Measurements from ENCODE around the gene NPDC1.

The NPDC1 gene

GRCh38 chr9:137085920-137086530, 40.0 kb upstream of the NPDC1 start:
- Histone ChIP-seq H3K27me3 (no peaks in the 10 kb centered on the region), H3K4me3 (ENCODE audit: low read depth, low read length) (peak overlapping the region; percentile 78), H3K9me3 (no peaks in the 10 kb centered on the region), H3K4me1 (peaks cover 12% of the 10 kb centered on the region), H3K36me3 (peaks cover 15% of the 10 kb centered on the region)
- DNase-seq = peak; percentile 61
- TF ChIP-seq, protein P1, sequence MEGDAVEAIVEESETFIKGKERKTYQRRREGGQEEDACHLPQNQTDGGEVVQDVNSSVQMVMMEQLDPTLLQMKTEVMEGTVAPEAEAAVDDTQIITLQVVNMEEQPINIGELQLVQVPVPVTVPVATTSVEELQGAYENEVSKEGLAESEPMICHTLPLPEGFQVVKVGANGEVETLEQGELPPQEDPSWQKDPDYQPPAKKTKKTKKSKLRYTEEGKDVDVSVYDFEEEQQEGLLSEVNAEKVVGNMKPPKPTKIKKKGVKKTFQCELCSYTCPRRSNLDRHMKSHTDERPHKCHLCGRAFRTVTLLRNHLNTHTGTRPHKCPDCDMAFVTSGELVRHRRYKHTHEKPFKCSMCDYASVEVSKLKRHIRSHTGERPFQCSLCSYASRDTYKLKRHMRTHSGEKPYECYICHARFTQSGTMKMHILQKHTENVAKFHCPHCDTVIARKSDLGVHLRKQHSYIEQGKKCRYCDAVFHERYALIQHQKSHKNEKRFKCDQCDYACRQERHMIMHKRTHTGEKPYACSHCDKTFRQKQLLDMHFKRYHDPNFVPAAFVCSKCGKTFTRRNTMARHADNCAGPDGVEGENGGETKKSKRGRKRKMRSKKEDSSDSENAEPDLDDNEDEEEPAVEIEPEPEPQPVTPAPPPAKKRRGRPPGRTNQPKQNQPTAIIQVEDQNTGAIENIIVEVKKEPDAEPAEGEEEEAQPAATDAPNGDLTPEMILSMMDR (IDR thresholded peaks at IDR 0.05; ENCODE audit: low read depth, low read length) = no peak

- Histone ChIP-seq H3K27me3 (no peaks in the 10 kb centered on the region), H3K4me3 (ENCODE audit: low read depth, low read length) (no peak overlapping the region), H3K9me3 (no peaks in the 10 kb centered on the region), H3K4me1 (peaks cover 12% of the 10 kb centered on the region), H3K36me3 (peaks cover 29% of the 10 kb centered on the region)
- TF ChIP-seq, protein P1 (IDR thresholded peaks at IDR 0.05; ENCODE audit: low read depth, low read length) = no peak
- no peak for DNase-seq
These were observed 38.5 kb upstream of the NPDC1 start for GRCh38 chr9:137084526-137084925.

DNA sequence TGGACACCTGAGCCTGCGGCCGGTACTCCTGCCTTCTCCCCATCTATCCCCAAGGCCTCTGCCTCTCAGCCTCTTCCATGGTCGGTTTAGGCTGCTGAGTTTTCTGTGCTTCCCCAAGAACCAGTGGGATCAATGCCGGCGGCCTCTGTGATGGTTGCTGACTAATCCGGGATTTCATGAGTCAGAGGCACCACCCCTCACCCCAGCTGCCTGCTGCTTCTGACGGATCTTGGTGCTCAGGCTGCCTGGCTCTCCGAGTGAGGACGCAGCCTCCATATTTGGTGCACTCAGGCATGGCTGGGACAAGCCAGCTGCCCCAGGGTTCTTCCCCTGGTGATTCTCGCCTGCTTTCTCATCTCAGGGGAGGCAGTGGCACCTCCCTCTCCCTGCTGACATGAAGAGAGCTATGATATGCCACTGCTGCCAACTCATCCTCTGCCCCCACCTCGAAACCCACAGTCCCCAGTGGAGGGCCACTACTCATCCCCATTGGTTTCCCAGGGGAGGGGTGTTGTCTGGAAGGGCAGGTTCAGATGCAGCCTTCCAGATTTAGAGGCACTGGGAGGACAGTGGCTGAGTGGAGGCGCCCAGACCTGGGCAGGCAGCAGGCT, 37.5 kb upstream of the NPDC1 start:
- TF ChIP-seq, protein P1 (IDR thresholded peaks at IDR 0.05; ENCODE audit: low read depth, low read length) = no peak
- Histone ChIP-seq H3K4me1 (peaks cover 15% of the 10 kb centered on the region), H3K27me3 (no peaks in the 10 kb centered on the region), H3K36me3 (peaks cover 39% of the 10 kb centered on the region), H3K4me3 (ENCODE audit: low read depth, low read length) (no peak overlapping the region), H3K9me3 (no peaks in the 10 kb centered on the region)
- DNase-seq = peak; percentile 89

DNA sequence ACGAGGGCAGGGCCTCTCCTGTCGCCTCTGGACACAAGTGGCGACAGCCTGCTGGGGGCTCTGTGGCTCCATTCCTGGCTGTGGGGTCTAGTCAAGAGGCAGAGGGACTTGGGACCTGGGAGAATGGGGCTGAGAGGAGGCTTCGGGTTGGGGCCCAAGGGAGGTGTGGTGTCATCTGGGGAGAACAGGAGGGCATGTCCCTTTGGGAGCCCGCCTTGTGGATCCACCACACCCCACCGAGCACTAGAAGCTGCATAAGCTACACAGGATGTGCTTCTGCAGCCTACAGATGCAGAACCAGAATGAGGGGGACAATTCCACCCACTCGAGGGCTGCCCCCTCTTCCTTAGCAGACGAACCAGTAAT, 36.9 kb upstream of the NPDC1 start:
- no peak overlapping the region for H3K4me3 ChIP-seq (ENCODE audit: low read depth, low read length)
- H3K9me3 ChIP-seq = no peaks in the 10 kb centered on the region
- TF ChIP-seq, protein P1 (IDR thresholded peaks at IDR 0.05; ENCODE audit: low read depth, low read length) = no peak
- H3K36me3 ChIP-seq = peaks cover 42% of the 10 kb centered on the region
- DNase-seq = no peak
- peaks cover 18% of the 10 kb centered on the region for H3K4me1 ChIP-seq
- H3K27me3 ChIP-seq = no peaks in the 10 kb centered on the region

DNA sequence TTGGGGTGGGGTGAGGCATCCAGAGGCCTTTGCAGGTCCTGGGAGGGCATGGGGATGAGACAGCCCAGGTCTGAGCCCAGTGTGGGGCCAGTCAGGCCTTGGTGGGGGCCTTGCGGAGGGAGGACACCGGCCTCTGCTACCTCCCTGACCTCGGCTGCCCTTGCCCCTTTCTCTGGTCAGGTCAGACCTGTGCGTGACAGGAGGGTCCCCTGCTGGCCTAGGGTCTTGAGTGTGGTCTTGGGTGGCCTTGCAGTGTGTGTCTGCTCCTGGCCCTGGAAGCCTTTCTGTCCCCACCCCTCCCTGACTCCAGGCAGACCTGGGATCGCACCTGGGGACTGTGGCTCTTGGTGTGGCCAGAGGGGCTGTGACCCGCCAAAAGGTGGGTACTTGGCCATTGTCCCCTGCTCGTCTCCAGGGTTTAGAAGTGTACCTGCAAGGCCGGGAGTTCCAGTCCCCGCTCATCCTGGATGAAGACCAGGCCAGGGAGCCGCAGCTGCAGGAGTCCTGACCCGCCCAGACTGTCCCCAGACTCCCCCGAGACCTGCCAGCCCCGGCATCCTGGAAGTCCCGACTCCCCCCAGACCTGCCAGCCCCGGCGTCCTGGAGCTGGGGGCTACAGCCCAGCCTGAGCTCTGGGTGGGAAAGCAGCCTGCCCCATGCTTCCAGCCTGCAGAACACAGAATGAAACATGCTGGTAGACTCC, 36.4 kb upstream of the NPDC1 start:
- TF ChIP-seq, protein P1 (IDR thresholded peaks at IDR 0.05; ENCODE audit: low read depth, low read length) = no peak
- DNase-seq = no peak
- Histone ChIP-seq H3K4me1 (peaks cover 18% of the 10 kb centered on the region), H3K4me3 (ENCODE audit: low read depth, low read length) (no peak overlapping the region), H3K36me3 (peaks cover 42% of the 10 kb centered on the region), H3K9me3 (no peaks in the 10 kb centered on the region), H3K27me3 (no peaks in the 10 kb centered on the region)
